ENCODE measurements around the gene CAMK1D. TPM values are rescaled to one million over a fixed set of nuclear protein-coding genes. Genes with fewer than 3 reads are reported as not detected.

Gene CAMK1D
- polyA plus RNA-seq, 1 of the 3 experiments (the other 2 are of a cell fraction) = 4.1 TPM

- Histone ChIP-seq H3K27me3 (ENCODE audit: insufficient read depth) (no peaks in the 10 kb centered on the region), H3K9ac (no peak overlapping the region), H3K27ac (ENCODE audit: low read depth in 2 of 2, low read length in 1 of 2) (no peak overlapping the region), H2AFZ (ENCODE audit: low read depth) (no peak overlapping the region), H3K4me1 (ENCODE audit: control insufficient read depth in 1 of 2, insufficient read depth in 2 of 2, low read depth in 1 of 2, low read length in 1 of 2) (peaks cover 0 to 4% of the 10 kb centered on the region in 2 experiments; a peak in 2 of 4 replicates), H3K9me3 (no peaks in the 10 kb centered on the region), H3K4me3 (ENCODE audit: low read depth in 2 of 2, low read length in 1 of 2) (no peak overlapping the region), H3F3A (replicated peaks; ENCODE audit: insufficient read depth) (no peaks in the 10 kb centered on the region), H3K36me3 (replicated peaks in 1 of 2; ENCODE audit: control insufficient read depth in 1 of 2, insufficient read depth in 2 of 2, low read length in 1 of 2) (no peaks in the 10 kb centered on the region), H4K20me1 (ENCODE audit: insufficient read depth) (no peaks in the 10 kb centered on the region), H3K4me2 (no peak overlapping the region), H3K9me2 (no peaks in the 10 kb centered on the region), H3K79me2 (ENCODE audit: insufficient read depth) (no peaks in the 10 kb centered on the region)
- WGBS (ENCODE audit: low lambda C conversion rate) = 81% methylated on average over 5 of the region's 5 CpGs
- DNase-seq = no peak
- ChIA-PET POLR2A (no interaction called here), CTCF (interaction anchor here (0.8 to 5.8 kb wide), 6 partner anchors 10 to 1147 kb away, joined by 3 to 28 read pairs (median 3); no protein-coding TSS in a partner anchor)
- TF ChIP-seq ZBTB33 (IDR thresholded peaks at IDR 0.05; ENCODE audit: borderline replicate concordance, low read depth) (no peak), MXI1 (IDR thresholded peaks at IDR 0.05; ENCODE audit: low read depth, low read length) (no peak), EZH2phosphoT487 (IDR thresholded peaks at IDR 0.05; ENCODE audit: borderline replicate concordance, low read depth) (no peak), CTCF (IDR thresholded peaks at IDR 0.05) (no peak), USF1 (IDR thresholded peaks at IDR 0.05; ENCODE audit: borderline replicate concordance, low read depth) (no peak), MEF2A (IDR thresholded peaks at IDR 0.05; ENCODE audit: borderline replicate concordance, low read depth) (no peak), ELF1 (IDR thresholded peaks at IDR 0.05) (no peak), RCOR1 (IDR thresholded peaks at IDR 0.05; ENCODE audit: low read length) (no peak), TEAD4 (IDR thresholded peaks at IDR 0.05; ENCODE audit: borderline replicate concordance, insufficient read depth) (no peak), EP300 (IDR thresholded peaks at IDR 0.05; ENCODE audit: borderline replicate concordance in 1 of 2, low read depth in 1 of 2, low read length in 1 of 2) (no peak), CHD2 (IDR thresholded peaks at IDR 0.05; ENCODE audit: low read length, partially characterized antibody) (no peak), USF2 (IDR thresholded peaks at IDR 0.05; ENCODE audit: borderline replicate concordance, low read depth, low read length) (no peak), GABPA (IDR thresholded peaks at IDR 0.05; ENCODE audit: low read depth) (no peak), PBX3 (IDR thresholded peaks at IDR 0.05) (no peak), IRF3 (IDR thresholded peaks at IDR 0.05; ENCODE audit: low read depth, low read length) (no peak)
These were observed 450.4 kb downstream of the CAMK1D start for GRCh38 chr10:12799714-12800113.

Measured in SK-N-SH (cell line).